GM19438 (cell line): Measurements from ENCODE around the gene NR1D1.

ENCODE experiments used
- ATAC-seq: cut with Tn5 transposase; IDR thresholded peaks from one replicate; pipeline ENCODE4 v1.9.1; 2021; ENCODE audit warnings: low read depth; ENCODE audit not compliant: unreplicated experiment

NR1D1 gene

GRCh38 chr17:40076591-40076990, 23.8 kb downstream of the NR1D1 start:
- ATAC-seq: no peak

GRCh38 chr17:40075942-40076498, 24.4 kb downstream of the NR1D1 start:
- no peak for ATAC-seq

GRCh38 chr17:40075201-40075941, 25.0 kb downstream of the NR1D1 start:
- no peak for ATAC-seq

GRCh38 chr17:40074871-40075200, 25.6 kb downstream of the NR1D1 start:
- no peak for ATAC-seq

- ATAC-seq: no peak
These were observed 26.2 kb downstream of the NR1D1 start for GRCh38 chr17:40074175-40074512.

GRCh38 chr17:40073454-40074174, 26.8 kb downstream of the NR1D1 start:
- no peak for ATAC-seq

- no peak for ATAC-seq
These were observed 27.5 kb downstream of the NR1D1 start for GRCh38 chr17:40072735-40073346.

GRCh38 chr17:40072040-40072734, 28.2 kb downstream of the NR1D1 start:
- no peak for ATAC-seq

GRCh38 chr17:40071313-40072039, 28.9 kb downstream of the NR1D1 start:
- ATAC-seq: no peak

- no peak for ATAC-seq
These were observed 29.6 kb downstream of the NR1D1 start for GRCh38 chr17:40070709-40071312.

GRCh38 chr17:40069751-40070708, 30.4 kb downstream of the NR1D1 start:
- ATAC-seq: no peak

GRCh38 chr17:40068917-40069750, 31.3 kb downstream of the NR1D1 start:
- ATAC-seq: no peak

- ATAC-seq: no peak
These were observed 31.8 kb downstream of the NR1D1 start for GRCh38 chr17:40068584-40068916.

GRCh38 chr17:40068129-40068581, 32.2 kb downstream of the NR1D1 start:
- no peak for ATAC-seq

GRCh38 chr17:40067710-40068109, 32.7 kb downstream of the NR1D1 start:
- no peak for ATAC-seq

- ATAC-seq: no peak
These were observed 34.4 kb downstream of the NR1D1 start for GRCh38 chr17:40065769-40066510.
